ENCODE results near the gene IRF2BP2. TPM values are rescaled to one million over a fixed set of nuclear protein-coding genes. Genes with fewer than 3 reads are reported as not detected.

The IRF2BP2 gene
- total RNA-seq, 1 experiment from 2014 or later, result 78.8 TPM

DNA sequence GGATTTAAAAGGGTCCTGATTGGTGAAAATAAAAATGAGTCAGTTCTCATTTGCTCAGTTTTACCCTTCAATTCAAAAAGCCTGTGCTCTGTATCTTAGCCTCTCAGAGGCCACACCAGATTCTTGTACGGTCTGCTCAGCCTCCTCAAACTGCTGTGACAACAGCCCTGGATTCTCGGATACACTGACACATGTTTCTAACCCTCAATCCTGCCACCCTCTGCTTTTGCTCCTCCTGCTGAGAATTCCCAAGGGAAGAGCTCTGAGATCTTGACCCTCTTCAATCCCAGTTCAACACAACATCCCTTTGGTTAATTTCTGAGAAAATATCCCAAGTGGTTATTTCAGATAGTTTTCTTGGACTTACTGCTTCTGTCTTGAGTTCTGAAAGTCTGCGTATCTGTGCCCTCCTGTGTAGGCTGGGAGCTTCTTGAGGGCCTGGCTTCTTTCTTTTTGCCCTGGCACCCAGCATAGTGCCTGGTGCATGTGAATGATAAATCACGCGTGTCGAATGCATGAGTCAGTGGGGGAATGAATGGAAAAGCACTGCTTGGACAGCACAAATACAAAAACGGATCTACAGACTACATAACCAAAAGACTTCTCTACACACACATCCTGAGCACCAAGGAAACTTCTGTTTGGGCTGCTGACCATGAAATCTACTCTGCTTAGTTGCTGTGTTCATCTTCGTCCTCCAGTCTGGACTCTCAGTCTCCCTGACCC is 24.5 kb downstream of the IRF2BP2 start:
- CTCF ChIA-PET, result no interaction called here
- no peak for TF ChIP-seq EZH2 (IDR thresholded peaks at IDR 0.05; ENCODE audit: low read length, unreplicated experiment)
- TF ChIP-seq, protein P1, sequence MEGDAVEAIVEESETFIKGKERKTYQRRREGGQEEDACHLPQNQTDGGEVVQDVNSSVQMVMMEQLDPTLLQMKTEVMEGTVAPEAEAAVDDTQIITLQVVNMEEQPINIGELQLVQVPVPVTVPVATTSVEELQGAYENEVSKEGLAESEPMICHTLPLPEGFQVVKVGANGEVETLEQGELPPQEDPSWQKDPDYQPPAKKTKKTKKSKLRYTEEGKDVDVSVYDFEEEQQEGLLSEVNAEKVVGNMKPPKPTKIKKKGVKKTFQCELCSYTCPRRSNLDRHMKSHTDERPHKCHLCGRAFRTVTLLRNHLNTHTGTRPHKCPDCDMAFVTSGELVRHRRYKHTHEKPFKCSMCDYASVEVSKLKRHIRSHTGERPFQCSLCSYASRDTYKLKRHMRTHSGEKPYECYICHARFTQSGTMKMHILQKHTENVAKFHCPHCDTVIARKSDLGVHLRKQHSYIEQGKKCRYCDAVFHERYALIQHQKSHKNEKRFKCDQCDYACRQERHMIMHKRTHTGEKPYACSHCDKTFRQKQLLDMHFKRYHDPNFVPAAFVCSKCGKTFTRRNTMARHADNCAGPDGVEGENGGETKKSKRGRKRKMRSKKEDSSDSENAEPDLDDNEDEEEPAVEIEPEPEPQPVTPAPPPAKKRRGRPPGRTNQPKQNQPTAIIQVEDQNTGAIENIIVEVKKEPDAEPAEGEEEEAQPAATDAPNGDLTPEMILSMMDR (conservative IDR thresholded peaks at IDR 0.05; ENCODE audit: low read depth, low read length), result no peak
- no peak for TF ChIP-seq EZH2phosphoT487 (IDR thresholded peaks at IDR 0.05; ENCODE audit: borderline replicate concordance, low read length)
- H3F3A ChIP-seq (ENCODE audit: low read length, unreplicated experiment), result no peaks in the 10 kb centered on the region
- no peak overlapping the region for H3K27ac ChIP-seq (ENCODE audit: low read length)
- no peak overlapping the region for H2AFZ ChIP-seq (ENCODE audit: low read length)
- BruUV-seq (replicated peaks), result no TSS peak
- H3K9ac ChIP-seq (ENCODE audit: low read length), result no peak overlapping the region
- H3K4me3 ChIP-seq (ENCODE audit: low read length), result no peak overlapping the region
- POLR2A ChIA-PET (ENCODE audit: unreplicated experiment), result no interaction called here
- no peak overlapping the region for H3K4me2 ChIP-seq (ENCODE audit: low read length)
- H3K36me3 ChIP-seq (ENCODE audit: low read depth, low read length), result no peaks in the 10 kb centered on the region
- DNase-seq (no peak), ATAC-seq (no peak)
- no peaks in the 10 kb centered on the region for H4K20me1 ChIP-seq (ENCODE audit: low read length)
- H3K4me1 ChIP-seq (ENCODE audit: insufficient read depth, low read length), result no peaks in the 10 kb centered on the region
- intact Hi-C loops (cut with micrococcal nuclease), result no loop called here
- no peaks in the 10 kb centered on the region for H3K9me2 ChIP-seq (replicated peaks; ENCODE audit: low read length)
- H3K79me2 ChIP-seq (ENCODE audit: low read length), result no peaks in the 10 kb centered on the region
- no peaks in the 10 kb centered on the region for H3K9me3 ChIP-seq (ENCODE audit: low read length)
- no peaks in the 10 kb centered on the region for H3K27me3 ChIP-seq (ENCODE audit: low read length)

DNA sequence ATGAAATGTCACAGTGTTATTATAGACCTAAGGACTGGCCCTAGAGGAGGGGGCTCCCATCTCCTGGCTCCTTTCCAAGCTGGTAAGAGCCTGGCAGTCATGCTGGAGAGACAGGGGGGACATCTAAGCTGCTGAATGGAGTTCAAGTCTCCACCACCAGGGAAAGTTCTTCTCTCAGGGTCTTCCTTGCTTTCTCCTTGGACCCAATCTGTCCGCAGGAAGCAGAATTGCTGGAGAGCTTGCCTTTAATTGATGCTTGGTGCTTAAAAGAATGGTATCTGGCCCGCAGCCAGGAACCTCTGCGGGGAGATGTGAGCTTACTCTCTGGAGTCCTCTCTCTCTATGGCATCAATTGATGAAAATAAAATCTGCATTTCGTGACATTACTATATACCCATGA is 25.1 kb downstream of the IRF2BP2 start:
- no peak overlapping the region for H3K4me3 ChIP-seq (ENCODE audit: low read length)
- CTCF ChIA-PET, result interaction anchor here (0.6 kb wide), 1 partner anchor 17 kb away, joined by 3 read pairs; no protein-coding TSS in a partner anchor
- no peaks in the 10 kb centered on the region for H3K79me2 ChIP-seq (ENCODE audit: low read length)
- no peaks in the 10 kb centered on the region for H3K36me3 ChIP-seq (ENCODE audit: low read depth, low read length)
- POLR2A ChIA-PET (ENCODE audit: unreplicated experiment), result no interaction called here
- H3K4me2 ChIP-seq (ENCODE audit: low read length), result no peak overlapping the region
- H3K4me1 ChIP-seq (ENCODE audit: insufficient read depth, low read length), result no peaks in the 10 kb centered on the region
- DNase-seq (no peak), ATAC-seq (no peak)
- no peak overlapping the region for H2AFZ ChIP-seq (ENCODE audit: low read length)
- no peaks in the 10 kb centered on the region for H3F3A ChIP-seq (ENCODE audit: low read length, unreplicated experiment)
- no peaks in the 10 kb centered on the region for H3K27me3 ChIP-seq (ENCODE audit: low read length)
- BruUV-seq (replicated peaks), result no TSS peak
- no peaks in the 10 kb centered on the region for H3K9me3 ChIP-seq (ENCODE audit: low read length)
- H3K27ac ChIP-seq (ENCODE audit: low read length), result no peak overlapping the region
- no peaks in the 10 kb centered on the region for H4K20me1 ChIP-seq (ENCODE audit: low read length)
- intact Hi-C loops (cut with micrococcal nuclease), result no loop called here
- TF ChIP-seq, protein P1 (conservative IDR thresholded peaks at IDR 0.05; ENCODE audit: low read depth, low read length), result no peak
- TF ChIP-seq EZH2phosphoT487 (IDR thresholded peaks at IDR 0.05; ENCODE audit: borderline replicate concordance, low read length) (no peak), EZH2 (IDR thresholded peaks at IDR 0.05; ENCODE audit: low read length, unreplicated experiment) (no peak)
- no peak overlapping the region for H3K9ac ChIP-seq (ENCODE audit: low read length)
- H3K9me2 ChIP-seq (replicated peaks; ENCODE audit: low read length), result no peaks in the 10 kb centered on the region

GRCh38 chr1:234584420-234584805 is 25.6 kb downstream of the IRF2BP2 start:
- ChIA-PET POLR2A (ENCODE audit: unreplicated experiment) (no interaction called here), CTCF (interaction anchor here (0.6 kb wide), 1 partner anchor 17 kb away, joined by 3 read pairs; no protein-coding TSS in a partner anchor)
- Histone ChIP-seq H2AFZ (ENCODE audit: low read length) (no peak overlapping the region), H3K36me3 (ENCODE audit: low read depth, low read length) (no peaks in the 10 kb centered on the region), H3K9me2 (replicated peaks; ENCODE audit: low read length) (no peaks in the 10 kb centered on the region), H3K27me3 (ENCODE audit: low read length) (no peaks in the 10 kb centered on the region), H3K4me3 (ENCODE audit: low read length) (no peak overlapping the region), H3K4me2 (ENCODE audit: low read length) (no peak overlapping the region), H3F3A (ENCODE audit: low read length, unreplicated experiment) (no peaks in the 10 kb centered on the region), H4K20me1 (ENCODE audit: low read length) (no peaks in the 10 kb centered on the region), H3K4me1 (ENCODE audit: insufficient read depth, low read length) (no peaks in the 10 kb centered on the region), H3K79me2 (ENCODE audit: low read length) (no peaks in the 10 kb centered on the region), H3K9ac (ENCODE audit: low read length) (no peak overlapping the region), H3K9me3 (ENCODE audit: low read length) (no peaks in the 10 kb centered on the region), H3K27ac (ENCODE audit: low read length) (no peak overlapping the region)
- intact Hi-C loops (cut with micrococcal nuclease), result no loop called here
- DNase-seq, result no peak
- no peak for ATAC-seq
- no TSS peak for BruUV-seq (replicated peaks)
- no peak for TF ChIP-seq EZH2 (IDR thresholded peaks at IDR 0.05; ENCODE audit: low read length, unreplicated experiment)
- no peak for TF ChIP-seq EZH2phosphoT487 (IDR thresholded peaks at IDR 0.05; ENCODE audit: borderline replicate concordance, low read length)
- TF ChIP-seq, protein P1 (conservative IDR thresholded peaks at IDR 0.05; ENCODE audit: low read depth, low read length), result no peak

Measured in PC-3 (cell line).